PC-9 (cell line): ENCODE measurements around the gene SMDT1. TPM values are rescaled to one million over a fixed set of nuclear protein-coding genes. Genes with fewer than 3 reads are reported as not detected.

ENCODE experiments used
- BruUV-seq: library from RNA; stranded (reverse); fragments of 400-500 nt; replicated peaks from 2 replicates; lab custom pipeline; 2021; lab: Mats Ljungman, UMichigan
- CTCF ChIA-PET: fragments of 300-600 bp; sonication (Branson Sonifier 250); formaldehyde crosslinking; loops from one replicate; lab custom pipeline; 2022; ENCODE audit warnings: antibody characterized with exemption; lab: Charles Lee
- POLR2A ChIA-PET: fragments of 300-600 bp; sonication (Branson Sonifier 250); formaldehyde crosslinking; loops from one replicate; lab custom pipeline; 2022; ENCODE audit warnings: antibody characterized with exemption; ENCODE audit not compliant: unreplicated experiment; lab: Charles Lee
- DNase-seq, 2 experiments: peaks; one replicate each; pipeline versions ENCODE4 v3.0.0 to v3.0.0-alpha.2; 2015 to 2022; ENCODE audit warnings: mixed read lengths in 1 of 2
- H2AFZ ChIP-seq: fragments of 200-600 bp; sonication (generic); 2 replicates; pipeline ENCODE4 v1.8.1; 2017; ENCODE audit warnings: antibody characterized with exemption
- H3F3A ChIP-seq: fragments of 200-600 bp; sonication (generic); 2 replicates; pipeline ENCODE4 v1.8.1; 2017; ENCODE audit warnings: antibody characterized with exemption, mild to moderate bottlenecking, low read depth; ENCODE audit not compliant: insufficient read depth
- H3K27ac ChIP-seq: fragments of 200-600 bp; sonication (generic); 2 replicates; pipeline ENCODE4 v1.6.1; 2016; ENCODE audit warnings: mixed run types
- H3K27me3 ChIP-seq: fragments of 200-600 bp; sonication (generic); 2 replicates; pipeline ENCODE4 v1.6.1; 2016; ENCODE audit warnings: low read depth, mixed run types; ENCODE audit not compliant: insufficient read depth
- H3K36me3 ChIP-seq: fragments of 200-600 bp; sonication (generic); 2 replicates; pipeline ENCODE4 v1.6.1; 2016; ENCODE audit warnings: low read depth, mixed run types
- H3K4me1 ChIP-seq: fragments of 200-600 bp; sonication (generic); replicated peaks from 2 replicates; pipeline ENCODE4 v1.6.1; 2016; ENCODE audit warnings: mixed run types; ENCODE audit not compliant: insufficient read depth
- H3K4me2 ChIP-seq: fragments of 200-600 bp; sonication (generic); 2 replicates; pipeline ENCODE4 v1.6.1; 2017; ENCODE audit warnings: mixed run types
- H3K4me3 ChIP-seq: fragments of 200-600 bp; sonication (generic); 2 replicates; pipeline ENCODE4 v1.6.1; 2016; ENCODE audit warnings: mixed run types
- H3K79me2 ChIP-seq: fragments of 200-600 bp; sonication (generic); 2 replicates; pipeline ENCODE4 v1.6.1; 2017; ENCODE audit warnings: low read depth, mixed run types
- H3K9me2 ChIP-seq: fragments of 200-600 bp; sonication (generic); 2 replicates; pipeline ENCODE4 v1.8.1; 2017; ENCODE audit warnings: mild to moderate bottlenecking; ENCODE audit not compliant: insufficient read depth
- H3K9me3 ChIP-seq: fragments of 200-600 bp; sonication (generic); 2 replicates; pipeline ENCODE4 v1.8.1; 2016; ENCODE audit warnings: low read depth; ENCODE audit not compliant: insufficient read depth
- H4K20me1 ChIP-seq: fragments of 200-600 bp; sonication (generic); 2 replicates; pipeline ENCODE4 v1.8.1; 2017; ENCODE audit not compliant: insufficient read depth
- CTCF ChIP-seq: fragments of 200-600 bp; sonication (generic); conservative IDR thresholded peaks from 2 replicates; pipeline ENCODE4 v1.6.1; 2017; ENCODE audit warnings: mixed run types, antibody characterized with exemption, mild to moderate bottlenecking, moderate library complexity
- EZH2 ChIP-seq: fragments of 200-600 bp; sonication (generic); IDR thresholded peaks from 2 replicates; pipeline ENCODE4 v1.8.0; 2017; ENCODE audit warnings: antibody characterized with exemption, low read depth
- intact Hi-C: fragments of 100-400 bp; cut with micrococcal nuclease; formaldehyde crosslinking; loops from one replicate; pipeline ENCODE4 v1.10.0; 2022; ENCODE audit not compliant: unreplicated experiment
- total RNA-seq: library from RNA; stranded (reverse); gene quantifications from 2 replicates; pipeline ENCODE4 v1.2.3, GENCODE V29; 2021

Gene SMDT1
- total RNA-seq, 1 experiment from 2014 or later: 55.3 TPM

- no peaks in the 10 kb centered on the region for H3K9me3 ChIP-seq
- no peak overlapping the region for H3K4me3 ChIP-seq
- ChIA-PET POLR2A (no interaction called here), CTCF (no interaction called here)
- no peak overlapping the region for H2AFZ ChIP-seq
- H3K36me3 ChIP-seq: no peaks in the 10 kb centered on the region
- peaks cover 10% of the 10 kb centered on the region; the same call in 1 of the 2 replicates for H3F3A ChIP-seq
- H3K27me3 ChIP-seq: no peaks in the 10 kb centered on the region
- TF ChIP-seq CTCF (no peak), EZH2 (no peak)
- peaks cover 16% of the 10 kb centered on the region for H3K4me1 ChIP-seq
- intact Hi-C loops: no loop called here
- no peak overlapping the region for H3K4me2 ChIP-seq
- DNase-seq: no peak
- no TSS peak for BruUV-seq
- H3K9me2 ChIP-seq: no peaks in the 10 kb centered on the region
- no peaks in the 10 kb centered on the region for H4K20me1 ChIP-seq
- H3K27ac ChIP-seq: no peak overlapping the region
- H3K79me2 ChIP-seq: no peaks in the 10 kb centered on the region
These were observed 12.6 kb upstream of the SMDT1 start for GRCh38 chr22:42066937-42067336.

GRCh38 chr22:42067671-42068251 is 11.7 kb upstream of the SMDT1 start:
- DNase-seq: no peak
- Histone ChIP-seq H3K79me2 (no peaks in the 10 kb centered on the region), H3F3A (peaks cover 10% of the 10 kb centered on the region; the same call in 1 of the 2 replicates), H3K4me2 (no peak overlapping the region), H3K4me3 (no peak overlapping the region), H3K27ac (no peak overlapping the region), H3K27me3 (no peaks in the 10 kb centered on the region), H3K36me3 (no peaks in the 10 kb centered on the region), H4K20me1 (no peaks in the 10 kb centered on the region), H3K4me1 (peaks cover 16% of the 10 kb centered on the region), H2AFZ (no peak overlapping the region), H3K9me2 (no peaks in the 10 kb centered on the region), H3K9me3 (no peaks in the 10 kb centered on the region)
- ChIA-PET POLR2A (no interaction called here), CTCF (no interaction called here)
- intact Hi-C loops: no loop called here
- no TSS peak for BruUV-seq
- TF ChIP-seq CTCF (no peak), EZH2 (no peak)

GRCh38 chr22:42068291-42068690 is 11.2 kb upstream of the SMDT1 start:
- no peaks in the 10 kb centered on the region for H3K79me2 ChIP-seq
- H3K4me1 ChIP-seq: peaks cover 16% of the 10 kb centered on the region
- intact Hi-C loops: no loop called here
- no peak for TF ChIP-seq CTCF
- no peak for TF ChIP-seq EZH2
- ChIA-PET POLR2A (no interaction called here), CTCF (no interaction called here)
- no peaks in the 10 kb centered on the region for H3K36me3 ChIP-seq
- H4K20me1 ChIP-seq: no peaks in the 10 kb centered on the region
- H3F3A ChIP-seq: peaks cover 10% of the 10 kb centered on the region; the same call in 1 of the 2 replicates
- no TSS peak for BruUV-seq
- no peak overlapping the region for H3K4me2 ChIP-seq
- no peak overlapping the region for H3K4me3 ChIP-seq
- H3K27ac ChIP-seq: no peak overlapping the region
- H2AFZ ChIP-seq: no peak overlapping the region
- no peaks in the 10 kb centered on the region for H3K9me3 ChIP-seq
- H3K27me3 ChIP-seq: no peaks in the 10 kb centered on the region
- H3K9me2 ChIP-seq: no peaks in the 10 kb centered on the region
- DNase-seq: no peak
